Skeletal muscle satellite cell (primary cell): ENCODE measurements around the gene TK1.
A peak's percentile ranks its signal among the peaks of the same experiment; 100 is the strongest.
"Not testable (repeated sequence)": the region's sequence is repeated elsewhere in the genome, so short reads cannot be mapped to it uniquely, and the experiment has no call there.

ENCODE experiments used
- H3K27me3 ChIP-seq: 2 replicates; pipeline ENCODE4 v1.7.0; 2013; ENCODE audit warnings: low read length; ENCODE audit not compliant: control insufficient read depth, insufficient read depth
- H3K36me3 ChIP-seq: 2 replicates; pipeline ENCODE4 v1.7.0; 2013; ENCODE audit warnings: mild to moderate bottlenecking, control low read depth, low read length; ENCODE audit not compliant: insufficient read depth
- H3K4me1 ChIP-seq: 2 replicates; pipeline ENCODE4 v1.7.0; 2013; ENCODE audit warnings: low read length; ENCODE audit not compliant: control insufficient read depth, insufficient read depth
- H3K4me2 ChIP-seq: 2 replicates; pipeline ENCODE4 v1.7.0; 2013; ENCODE audit warnings: mild to moderate bottlenecking, low read length
- H3K4me3 ChIP-seq: 2 replicates; pipeline ENCODE4 v1.7.0; 2013; ENCODE audit warnings: low read length
- H3K9ac ChIP-seq: 2 replicates; pipeline ENCODE4 v1.7.0; 2013; ENCODE audit warnings: mild to moderate bottlenecking, low read depth, low read length, moderate library complexity
- H3K9me3 ChIP-seq: replicated peaks from 2 replicates; pipeline ENCODE4 v1.7.0; 2013; ENCODE audit warnings: mild to moderate bottlenecking, control low read depth, low read length

Gene TK1

DNA sequence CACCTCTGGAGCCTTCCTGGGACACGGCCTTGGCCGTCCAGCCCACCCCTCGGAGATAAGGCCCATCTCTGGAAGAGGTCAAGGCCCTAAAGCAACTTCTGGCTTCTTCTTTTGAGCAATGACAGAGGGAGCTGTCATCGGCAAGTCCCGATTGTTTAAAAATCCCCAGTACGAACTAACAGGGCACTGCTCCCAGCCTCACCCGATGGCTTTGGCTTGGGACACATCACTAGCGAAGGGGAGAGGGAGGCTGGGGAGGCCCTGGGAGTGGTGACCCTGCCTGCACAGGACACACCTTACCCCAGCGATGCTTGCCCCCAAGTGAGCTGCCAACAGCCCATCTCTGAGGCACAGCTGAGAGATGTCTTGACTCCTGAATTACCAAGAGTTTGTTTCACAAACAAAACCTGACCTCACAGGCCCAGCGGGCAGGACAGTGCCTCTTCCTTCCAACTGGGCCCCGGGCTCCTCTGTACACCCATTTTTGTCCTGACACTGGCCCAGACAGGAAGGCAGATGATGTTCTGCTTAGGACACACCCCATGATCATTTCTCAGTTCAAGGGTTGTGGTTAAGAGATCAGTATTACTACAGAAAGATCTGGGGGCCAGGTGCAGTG is 13.6 kb downstream of the TK1 start:
- H3K9me3 ChIP-seq = no peaks in the 10 kb centered on the region
- no peaks in the 10 kb centered on the region for H3K27me3 ChIP-seq
- peaks cover under 1% of the 10 kb centered on the region for H3K36me3 ChIP-seq
- H3K4me2 ChIP-seq = no peak overlapping the region
- no peak overlapping the region for H3K4me3 ChIP-seq
- H3K4me1 ChIP-seq = peaks cover 12% of the 10 kb centered on the region
- no peak overlapping the region for H3K9ac ChIP-seq

DNA sequence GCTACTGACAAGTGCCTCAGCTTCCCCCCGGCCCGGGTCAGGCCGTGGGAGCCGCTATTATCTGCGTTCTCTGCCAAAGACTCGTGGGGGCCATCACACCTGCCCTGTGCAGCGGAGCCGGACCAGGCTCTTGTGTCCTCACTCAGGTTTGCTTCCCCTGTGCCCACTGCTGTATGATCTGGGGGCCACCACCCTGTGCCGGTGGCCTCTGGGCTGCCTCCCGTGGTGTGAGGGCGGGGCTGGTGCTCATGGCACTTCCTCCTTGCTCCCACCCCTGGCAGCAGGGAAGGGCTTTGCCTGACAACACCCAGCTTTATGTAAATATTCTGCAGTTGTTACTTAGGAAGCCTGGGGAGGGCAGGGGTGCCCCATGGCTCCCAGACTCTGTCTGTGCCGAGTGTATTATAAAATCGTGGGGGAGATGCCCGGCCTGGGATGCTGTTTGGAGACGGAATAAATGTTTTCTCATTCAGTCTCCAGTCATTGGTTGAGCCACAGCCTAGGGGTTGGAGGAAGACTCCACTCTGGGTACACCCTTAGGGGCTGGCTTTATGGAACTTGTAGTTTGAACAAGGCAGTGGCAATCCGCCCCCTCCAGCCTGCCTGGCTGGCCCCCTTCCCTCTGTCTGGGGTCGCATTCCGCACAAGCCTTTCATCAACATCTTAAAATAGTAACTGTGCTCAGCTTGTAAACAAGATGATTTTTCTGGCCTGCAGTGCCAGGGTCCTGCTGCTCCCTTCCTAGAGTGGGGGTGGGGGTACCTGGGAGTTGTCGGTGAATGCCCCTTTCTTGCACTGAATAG is 14.4 kb downstream of the TK1 start:
- H3K9ac ChIP-seq = no peak overlapping the region
- H3K4me1 ChIP-seq = peaks cover 15% of the 10 kb centered on the region
- no peaks in the 10 kb centered on the region for H3K27me3 ChIP-seq
- H3K9me3 ChIP-seq = no peaks in the 10 kb centered on the region
- H3K4me3 ChIP-seq = no peak overlapping the region
- H3K4me2 ChIP-seq = no peak overlapping the region
- H3K36me3 ChIP-seq = no peaks in the 10 kb centered on the region

DNA sequence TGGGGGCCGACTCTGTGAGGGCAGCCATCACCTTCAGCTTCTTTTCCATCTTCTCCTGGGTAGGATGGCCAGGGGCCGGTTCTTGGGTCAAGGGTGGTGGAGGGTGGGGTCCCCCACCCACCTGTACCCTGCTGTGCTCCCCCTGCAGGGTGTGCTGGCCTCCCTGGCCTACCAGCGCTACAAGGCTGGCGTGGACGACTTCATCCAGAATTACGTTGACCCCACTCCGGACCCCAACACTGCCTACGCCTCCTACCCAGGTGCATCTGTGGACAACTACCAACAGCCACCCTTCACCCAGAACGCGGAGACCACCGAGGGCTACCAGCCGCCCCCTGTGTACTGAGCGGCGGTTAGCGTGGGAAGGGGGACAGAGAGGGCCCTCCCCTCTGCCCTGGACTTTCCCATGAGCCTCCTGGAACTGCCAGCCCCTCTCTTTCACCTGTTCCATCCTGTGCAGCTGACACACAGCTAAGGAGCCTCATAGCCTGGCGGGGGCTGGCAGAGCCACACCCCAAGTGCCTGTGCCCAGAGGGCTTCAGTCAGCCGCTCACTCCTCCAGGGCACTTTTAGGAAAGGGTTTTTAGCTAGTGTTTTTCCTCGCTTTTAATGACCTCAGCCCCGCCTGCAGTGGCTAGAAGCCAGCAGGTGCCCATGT is 15.1 kb downstream of the TK1 start:
- not testable (repeated sequence) for H3K4me3 ChIP-seq, H3K9ac ChIP-seq, H3K27me3 ChIP-seq, H3K36me3 ChIP-seq, H3K9me3 ChIP-seq, H3K4me2 ChIP-seq
- peaks cover 15% of the 10 kb centered on the region for H3K4me1 ChIP-seq

DNA sequence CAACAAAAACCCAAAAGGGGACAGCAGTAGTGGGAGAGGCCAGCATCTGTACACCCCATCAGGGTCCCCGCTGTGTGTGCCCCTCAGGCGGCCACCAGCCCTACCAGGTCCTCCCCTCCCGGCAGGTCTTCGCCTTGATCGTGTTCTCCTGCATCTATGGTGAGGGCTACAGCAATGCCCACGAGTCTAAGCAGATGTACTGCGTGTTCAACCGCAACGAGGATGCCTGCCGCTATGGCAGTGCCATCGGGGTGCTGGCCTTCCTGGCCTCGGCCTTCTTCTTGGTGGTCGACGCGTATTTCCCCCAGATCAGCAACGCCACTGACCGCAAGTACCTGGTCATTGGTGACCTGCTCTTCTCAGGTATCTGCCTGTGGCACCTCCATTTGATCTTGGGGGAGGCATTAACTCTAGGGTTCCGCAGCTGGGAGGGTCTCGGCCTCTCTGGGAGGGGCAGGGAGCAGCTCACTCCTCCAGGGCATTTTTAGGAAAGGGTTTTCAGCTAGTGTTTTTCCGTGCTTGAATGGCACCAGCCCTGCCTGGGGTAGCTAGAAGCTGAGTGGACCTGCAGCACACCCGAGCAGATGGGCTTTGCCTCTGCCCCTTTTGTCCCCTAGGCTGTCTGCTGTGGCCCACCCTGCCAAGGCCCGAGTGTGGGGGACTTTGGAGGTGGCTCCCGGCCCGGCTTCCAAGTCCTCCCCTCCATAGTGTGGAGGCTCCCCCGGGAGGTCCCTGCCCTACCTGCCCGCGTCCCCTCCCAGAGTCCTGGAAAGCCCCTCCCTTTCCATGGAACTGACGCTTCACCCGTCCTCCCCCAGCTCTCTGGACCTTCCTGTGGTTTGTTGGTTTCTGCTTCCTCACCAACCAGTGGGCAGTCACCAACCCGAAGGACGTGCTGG is 15.9 kb downstream of the TK1 start:
- Histone ChIP-seq H3K9ac (no peak overlapping the region), H3K27me3 (peaks cover 3% of the 10 kb centered on the region), H3K4me2 (no peak overlapping the region), H3K9me3 (no peaks in the 10 kb centered on the region), H3K4me3 (no peak overlapping the region), H3K4me1 (peaks cover 15% of the 10 kb centered on the region), H3K36me3 (no peaks in the 10 kb centered on the region)

DNA sequence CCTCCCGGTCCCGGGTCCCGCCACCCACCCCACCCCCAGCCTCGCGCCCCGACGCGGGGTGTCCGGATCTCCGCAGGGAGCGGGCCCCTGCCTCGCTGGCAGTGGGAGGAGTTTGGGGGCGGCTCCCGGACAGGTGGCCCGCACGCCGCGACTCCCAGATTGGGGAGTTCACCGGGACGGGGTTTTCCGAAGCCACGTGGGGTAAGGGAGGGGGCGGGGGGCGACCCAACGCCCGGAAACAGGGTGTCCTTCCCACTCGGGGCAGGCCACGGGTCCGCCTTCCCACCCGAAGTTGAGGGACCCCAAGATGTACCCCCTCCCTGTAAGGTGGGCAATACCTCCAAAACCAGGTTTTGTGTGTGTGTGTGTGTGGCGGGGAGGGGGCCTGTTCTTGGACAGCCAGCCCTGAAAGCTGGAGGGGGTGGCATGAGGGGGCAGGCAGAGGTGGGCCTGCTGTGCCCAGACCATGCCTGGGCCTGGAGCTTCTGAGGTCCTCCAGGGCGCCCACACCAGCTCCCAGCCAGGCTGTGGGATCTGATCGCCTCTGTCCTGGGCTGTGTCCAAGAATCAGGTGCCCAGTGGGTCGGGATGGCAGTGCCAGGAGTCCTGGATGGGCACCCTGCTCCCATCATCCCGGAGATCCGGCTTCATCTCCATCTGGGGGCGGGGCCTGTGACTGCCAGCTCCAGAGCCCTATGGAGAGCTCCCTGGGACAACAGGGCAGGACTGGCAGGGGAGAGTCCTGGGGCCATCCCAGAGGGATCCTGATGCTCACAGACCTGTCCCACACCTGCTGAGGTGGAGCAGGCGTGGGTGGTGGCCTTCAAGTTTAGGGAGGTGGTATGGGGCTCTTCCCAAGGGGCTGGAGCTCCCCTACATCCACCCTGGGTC is 17.7 kb downstream of the TK1 start:
- no peaks in the 10 kb centered on the region for H3K9me3 ChIP-seq
- peak overlapping the region; percentile 73 for H3K4me3 ChIP-seq
- H3K36me3 ChIP-seq = no peaks in the 10 kb centered on the region
- peaks cover 10% of the 10 kb centered on the region for H3K27me3 ChIP-seq
- H3K4me1 ChIP-seq = peaks cover 15% of the 10 kb centered on the region
- H3K9ac ChIP-seq = peak overlapping the region; percentile 58
- H3K4me2 ChIP-seq = peak overlapping the region; percentile 89

DNA sequence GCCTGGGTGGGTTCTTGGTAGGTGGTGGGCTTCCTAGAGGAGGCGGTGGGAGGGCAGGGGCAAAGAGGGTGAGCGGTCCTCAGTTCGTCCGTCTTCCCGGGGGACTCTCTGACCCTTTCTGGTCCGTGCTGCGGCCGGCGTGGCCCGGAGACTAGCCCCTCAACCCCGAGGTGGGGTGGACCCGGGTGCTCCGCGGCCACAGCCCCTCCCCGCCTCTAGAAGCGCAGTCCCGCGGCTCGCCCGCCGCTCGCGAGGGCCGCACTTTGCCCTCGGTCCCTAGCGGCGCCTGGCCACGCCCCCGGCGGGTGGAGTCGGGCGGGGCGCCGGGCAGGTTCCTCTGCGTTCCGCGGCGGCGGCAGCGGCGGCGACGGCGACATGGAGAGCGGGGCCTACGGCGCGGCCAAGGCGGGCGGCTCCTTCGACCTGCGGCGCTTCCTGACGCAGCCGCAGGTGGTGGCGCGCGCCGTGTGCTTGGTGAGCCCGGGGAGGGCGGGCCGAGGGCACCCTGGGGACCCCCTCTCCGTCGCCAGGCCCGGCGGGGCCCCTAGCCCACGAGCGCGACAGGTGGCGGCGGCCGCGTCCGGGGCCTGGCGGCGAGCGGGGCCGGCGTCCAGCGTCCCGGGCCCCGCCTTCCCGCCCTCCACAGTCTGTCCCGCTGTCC is 18.5 kb downstream of the TK1 start, which contains the start of gene SYNGR2:
TSS of gene SYNGR2 (plus strand) at position 340 of the 661 bp plus-strand sequence. CDS start at position 376, 36 bp downstream.
- H3K27me3 ChIP-seq = peaks cover 11% of the 10 kb centered on the region

DNA sequence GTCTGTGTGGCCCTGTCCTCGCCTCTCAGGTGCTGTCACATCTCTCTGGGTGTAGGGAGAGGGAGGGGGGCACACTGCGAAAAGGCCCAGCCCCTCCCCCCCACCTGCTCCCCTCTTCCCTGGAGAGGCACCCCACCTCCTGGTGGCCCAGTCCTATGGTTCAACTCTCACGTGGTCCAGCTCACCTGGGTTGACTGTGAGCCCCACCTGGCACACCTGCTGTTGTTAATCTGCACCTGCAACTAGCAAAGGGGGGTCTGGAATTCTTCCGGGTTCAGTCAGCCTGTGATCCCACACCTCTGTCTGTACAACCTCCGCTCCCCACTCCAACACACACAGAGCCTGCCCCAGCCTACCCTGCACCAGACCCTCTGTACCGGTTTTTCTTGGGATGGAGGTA is 20.4 kb downstream of the TK1 start:
- no peak overlapping the region for H3K4me2 ChIP-seq
- H3K9me3 ChIP-seq = no peaks in the 10 kb centered on the region
- H3K4me1 ChIP-seq = peaks cover 5% of the 10 kb centered on the region
- no peak overlapping the region for H3K9ac ChIP-seq
- no peaks in the 10 kb centered on the region for H3K36me3 ChIP-seq
- no peak overlapping the region for H3K4me3 ChIP-seq
- H3K27me3 ChIP-seq = peaks cover 11% of the 10 kb centered on the region

More for the DNA sequence above, 18.5 kb downstream of the TK1 start, which contains the start of gene SYNGR2:
- Histone ChIP-seq H3K36me3 (no peaks in the 10 kb centered on the region), H3K9me3 (no peaks in the 10 kb centered on the region), H3K4me2 (peak within 1 kb of the TSS; percentile 89), H3K9ac (peak within 1 kb of the TSS; percentile 58), H3K4me3 (peak within 1 kb of the TSS; percentile 73), H3K4me1 (peaks cover 15% of the 10 kb centered on the region)

DNA sequence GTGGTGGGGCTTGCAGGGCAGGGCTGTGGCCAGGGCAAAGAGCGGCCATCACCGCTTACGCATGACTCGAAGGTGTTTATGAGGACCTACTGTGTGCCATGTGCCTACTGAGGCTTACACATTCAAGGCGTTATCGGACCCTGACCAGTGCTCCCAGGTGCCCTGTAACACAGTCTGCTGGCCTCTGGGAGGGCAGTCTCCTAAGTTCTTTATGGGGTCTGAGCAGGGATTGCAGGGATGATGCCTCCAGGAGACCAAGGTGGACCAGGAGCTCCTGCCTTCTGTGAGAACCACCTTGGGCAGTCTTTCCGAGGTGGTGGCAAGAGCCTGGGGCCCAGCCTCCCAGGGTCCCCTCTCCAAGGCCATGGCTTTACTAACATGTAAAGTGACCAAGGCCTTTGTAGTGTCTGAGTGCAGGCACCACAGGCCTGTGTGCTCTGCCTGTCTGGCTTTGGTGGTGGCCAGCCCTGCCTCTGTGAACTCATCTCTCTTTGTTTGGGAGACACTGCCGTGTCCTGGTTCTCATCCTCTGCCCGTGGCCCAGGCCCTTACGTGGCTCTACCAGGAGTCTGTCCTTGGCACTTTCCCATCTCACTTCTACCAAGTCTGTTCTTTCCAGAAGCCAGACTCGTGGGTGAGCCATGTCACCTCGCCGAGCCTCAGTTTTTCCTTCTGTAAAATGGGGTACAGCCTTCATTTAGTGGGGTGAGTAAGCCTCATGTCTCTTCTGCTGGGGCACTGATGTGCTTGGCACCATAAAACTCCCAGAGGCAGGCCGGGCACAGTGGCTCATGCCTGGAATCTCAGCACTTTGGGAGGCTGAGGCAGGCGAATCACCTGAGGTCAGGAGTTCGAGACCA is 21.9 kb downstream of the TK1 start:
- no peaks in the 10 kb centered on the region for H3K9me3 ChIP-seq
- peaks cover 5% of the 10 kb centered on the region for H3K4me1 ChIP-seq
- H3K9ac ChIP-seq = no peak overlapping the region
- no peak overlapping the region for H3K4me3 ChIP-seq
- peaks cover 11% of the 10 kb centered on the region for H3K27me3 ChIP-seq
- H3K36me3 ChIP-seq = no peaks in the 10 kb centered on the region
- no peak overlapping the region for H3K4me2 ChIP-seq

DNA sequence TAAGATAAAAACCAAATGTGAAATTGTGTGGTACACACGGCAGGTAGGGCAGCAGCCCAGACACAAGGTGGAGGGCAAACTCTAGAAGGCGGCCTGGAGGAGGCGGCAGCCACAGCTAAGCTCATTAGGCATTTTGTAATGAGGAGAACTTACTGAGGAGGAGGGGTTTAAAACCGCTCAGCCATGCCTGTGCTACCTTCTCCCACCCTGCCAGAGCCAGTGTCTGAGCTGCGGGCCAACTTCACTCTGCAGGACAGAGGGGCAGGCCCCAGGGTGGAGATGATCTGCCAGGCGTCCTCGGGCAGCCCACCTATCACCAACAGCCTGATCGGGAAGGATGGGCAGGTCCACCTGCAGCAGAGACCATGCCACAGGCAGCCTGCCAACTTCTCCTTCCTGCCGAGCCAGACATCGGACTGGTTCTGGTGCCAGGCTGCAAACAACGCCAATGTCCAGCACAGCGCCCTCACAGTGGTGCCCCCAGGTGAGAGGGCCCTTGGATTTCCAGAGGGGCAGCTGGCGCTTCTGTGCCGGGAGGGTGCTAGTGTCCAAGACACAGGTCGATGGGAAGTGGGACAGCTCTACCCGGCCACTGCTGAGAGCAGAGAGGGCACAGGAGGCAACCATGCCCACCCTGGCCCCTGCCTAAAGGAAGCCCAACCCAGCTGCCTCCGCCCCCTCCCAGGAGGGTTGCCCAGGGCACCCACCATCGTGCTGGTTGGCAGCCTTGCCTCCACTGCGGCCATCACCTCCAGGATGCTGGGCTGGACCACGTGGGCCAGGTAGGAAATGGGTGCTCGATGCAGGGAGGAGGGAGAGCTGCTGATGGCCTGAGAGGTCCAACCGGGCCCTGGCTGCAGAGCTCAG is 22.7 kb downstream of the TK1 start:
- Histone ChIP-seq H3K9me3 (no peaks in the 10 kb centered on the region), H3K4me2 (no peak overlapping the region), H3K4me3 (no peak overlapping the region), H3K9ac (no peak overlapping the region), H3K36me3 (no peaks in the 10 kb centered on the region), H3K4me1 (peaks cover 5% of the 10 kb centered on the region), H3K27me3 (peaks cover 11% of the 10 kb centered on the region)
